T-helper 1 cell treated with Interleukin-12 subunit alpha and Interleukin-12 subunit beta and Interleukin-4 antibody, amounts not matched to agents 30 ng/mL and 1 ng/mL, for 36 hours (primary cell): ENCODE measurements around the gene ZSCAN2. TPM values are rescaled to one million over a fixed set of nuclear protein-coding genes. Genes with fewer than 3 reads are reported as not detected.

Source experiments
- intact Hi-C: fragments of 100-400 bp; cut with micrococcal nuclease; formaldehyde crosslinking; loops from one replicate; pipeline ENCODE4 v1.15.1; 2024
- total RNA-seq: library from RNA; stranded (reverse); gene quantifications from 2 replicates; pipeline ENCODE4 v1.2.3, GENCODE V29; 2022

The ZSCAN2 gene
- total RNA-seq, 1 donor from 2014 or later, result 6.5 TPM

DNA sequence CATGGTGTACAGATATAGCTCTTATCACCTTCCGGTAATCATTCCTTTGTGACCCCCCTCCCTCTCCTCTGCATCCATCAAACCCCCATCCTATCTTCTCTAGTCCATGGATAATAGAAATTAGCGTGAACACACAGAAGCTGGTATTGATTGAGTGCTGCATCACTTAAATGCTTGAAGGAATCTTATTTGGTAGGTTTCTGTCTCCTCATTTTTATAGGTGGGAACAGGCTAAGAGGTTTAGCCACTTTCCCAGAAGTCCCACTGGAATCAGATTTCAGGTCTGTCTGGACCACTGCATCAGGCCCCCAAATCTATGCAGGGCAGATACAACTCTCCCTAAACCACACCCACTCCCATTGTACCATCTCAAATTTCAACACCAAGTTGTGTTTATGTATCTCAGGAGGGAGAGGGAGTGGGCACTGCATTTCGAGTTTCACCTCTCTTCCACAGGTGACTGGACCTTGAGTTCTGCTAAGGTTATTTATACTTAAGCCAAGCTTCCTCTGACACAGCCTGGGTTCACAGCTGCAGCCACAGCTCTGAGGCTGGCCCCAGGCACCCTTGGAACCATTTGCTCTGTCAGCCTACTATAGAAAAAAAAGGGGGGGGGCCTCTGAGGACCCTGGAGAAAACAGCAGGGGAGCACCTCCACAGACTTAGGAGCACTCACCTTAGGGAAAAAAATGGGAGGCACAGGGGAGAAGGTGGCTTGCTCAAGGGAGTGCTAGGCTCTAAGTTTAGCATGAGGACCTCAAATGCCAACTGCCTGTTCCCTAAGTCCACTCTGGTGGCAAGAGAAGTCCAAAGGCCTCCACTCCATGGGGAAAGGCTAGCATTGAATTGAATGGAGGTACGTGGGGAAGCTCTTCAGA lies 59.3 kb downstream of the ZSCAN2 start:
- intact Hi-C loops, result no loop called here

DNA sequence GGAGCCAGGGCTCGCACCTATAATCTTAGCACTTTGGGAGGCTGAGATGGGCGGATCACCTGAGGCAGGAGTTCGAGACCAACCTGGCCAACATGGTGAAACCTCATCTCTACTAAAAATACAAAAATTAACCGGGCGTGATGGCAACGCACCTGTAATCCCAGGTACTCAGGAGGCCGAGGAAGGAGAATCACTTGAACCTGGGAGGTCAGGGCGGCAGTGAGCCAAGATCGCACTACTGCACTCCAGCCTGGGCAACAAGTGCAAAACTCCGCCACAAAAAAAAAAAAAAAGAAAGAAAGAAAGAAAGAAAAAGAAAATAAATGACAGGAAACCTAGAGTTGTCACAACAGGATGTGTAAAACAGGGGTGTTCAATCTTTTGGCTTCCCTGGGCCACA lies 60.2 kb downstream of the ZSCAN2 start:
- intact Hi-C loops, result no loop called here

DNA sequence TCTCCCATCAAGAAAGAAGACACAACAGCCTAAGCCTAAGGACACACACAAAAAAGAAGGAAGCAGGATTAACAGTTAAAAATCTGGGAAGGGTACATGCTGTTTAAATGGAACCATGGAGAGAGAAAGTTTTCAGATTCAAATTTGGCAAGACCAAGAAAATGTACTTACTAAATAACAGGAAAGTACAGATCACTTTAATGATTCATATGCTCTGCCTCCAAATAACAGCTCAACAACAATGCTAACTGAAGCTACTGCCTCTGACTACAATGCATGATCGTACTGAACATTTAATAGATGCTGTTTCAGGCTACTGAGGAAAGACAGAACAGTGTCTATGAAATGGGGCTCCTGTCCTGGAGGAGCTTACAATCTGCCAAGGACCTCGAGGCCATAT lies 65.6 kb downstream of the ZSCAN2 start:
- intact Hi-C loops, result no loop called here

DNA sequence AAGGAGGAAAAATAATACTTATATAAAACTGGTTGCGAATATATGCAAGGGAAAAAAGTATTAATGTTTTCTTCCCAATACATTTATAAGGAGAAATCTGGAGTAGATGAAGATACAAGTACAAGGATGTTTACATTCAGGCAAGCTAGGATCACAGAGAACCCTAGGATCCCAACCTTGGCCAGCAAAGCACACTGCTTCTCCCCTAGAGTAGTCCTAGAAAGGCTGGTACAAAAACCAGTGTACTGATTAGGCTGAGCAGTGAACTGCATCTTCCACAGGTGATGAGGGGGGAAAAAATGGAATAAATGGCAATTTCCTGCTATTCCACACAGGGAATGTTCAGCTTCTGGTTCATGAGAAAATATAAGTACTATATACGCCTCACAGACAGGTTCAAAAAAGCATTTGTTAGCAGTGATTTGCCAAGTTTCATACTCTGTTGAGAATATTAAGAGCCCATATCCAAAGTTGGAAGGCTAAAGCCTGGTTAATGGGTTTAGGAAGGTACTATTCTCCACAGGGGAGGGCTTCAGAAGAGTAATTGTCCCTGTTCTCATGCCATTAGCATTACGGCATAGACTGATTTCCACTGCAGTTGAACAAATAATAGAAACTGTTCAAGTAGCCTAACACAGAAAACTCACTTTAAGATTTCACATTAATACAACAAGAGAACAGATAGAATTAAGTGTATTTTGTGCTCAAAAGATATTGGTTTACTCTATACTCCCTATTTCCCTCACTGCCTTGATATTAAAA lies 67.6 kb downstream of the ZSCAN2 start:
- intact Hi-C loops, result no loop called here

DNA sequence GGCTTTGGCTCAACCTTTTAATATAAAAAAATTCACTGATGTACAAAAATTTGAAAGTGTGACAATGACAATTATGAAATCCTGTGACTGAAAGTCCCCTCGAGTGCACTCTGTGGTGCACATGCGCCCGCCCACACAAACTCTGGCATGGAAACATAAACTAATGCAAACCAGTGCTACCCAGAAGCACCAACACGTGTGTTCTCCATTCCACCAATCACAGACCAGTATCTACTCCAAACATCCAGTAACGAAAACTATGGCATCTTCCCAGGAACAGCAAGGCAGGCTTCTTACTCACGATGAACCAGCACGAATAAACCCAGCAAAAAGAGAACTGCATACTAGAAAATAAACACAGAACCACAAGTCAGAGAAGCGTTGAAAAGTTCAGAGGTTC lies 68.9 kb downstream of the ZSCAN2 start:
- intact Hi-C loops, result no loop called here

DNA sequence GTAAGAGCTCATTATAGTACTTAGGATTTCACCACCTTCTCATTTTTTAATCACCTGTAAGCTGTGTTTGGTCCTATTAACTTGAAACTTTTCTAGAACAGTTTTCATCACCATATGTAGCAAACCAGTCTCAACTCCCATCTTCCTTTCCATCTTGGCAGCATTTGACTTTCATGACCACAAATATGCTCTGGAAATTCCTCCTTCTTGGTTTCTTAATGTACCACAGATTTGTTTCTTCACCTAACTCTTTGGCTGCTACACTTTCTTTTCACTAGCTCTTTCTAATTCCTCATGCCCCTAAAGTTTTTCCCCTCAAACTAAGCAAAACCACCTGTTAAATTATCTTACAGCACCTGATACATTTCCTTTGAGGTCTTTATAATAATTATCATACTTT lies 70.4 kb downstream of the ZSCAN2 start:
- intact Hi-C loops, result no loop called here

Other genes starting within 250 kb of the ZSCAN2 start
- gene WDR73, start 53.3 kb downstream of the ZSCAN2 start, total RNA-seq, result 25.7 and 27.5 TPM in 2 replicates
- gene NMB, start 57.2 kb downstream of the ZSCAN2 start, total RNA-seq, result 3.2 and 3.7 TPM in 2 replicates
- 104 and 108 TPM in 2 replicates for gene SEC11A, start 115.1 kb downstream of the ZSCAN2 start, total RNA-seq
- gene ZNF592, start 147.6 kb downstream of the ZSCAN2 start, total RNA-seq, result 40.1 and 42.6 TPM in 2 replicates
- gene ALPK3, start 216.3 kb downstream of the ZSCAN2 start, total RNA-seq, result 0.29 and 0.49 TPM in 2 replicates